ENCODE data around the gene SUPT3H. TPM values are rescaled to one million over a fixed set of nuclear protein-coding genes. Genes with fewer than 3 reads are reported as not detected.

SUPT3H gene
- 16.0 TPM for total RNA-seq (ENCODE audit: unreplicated experiment)
- long read RNA-seq, partial matches to known transcripts: 1 of 3 reads
- long read RNA-seq, other reads (novel, unspliced or antisense): 2 of 3 reads

DNA sequence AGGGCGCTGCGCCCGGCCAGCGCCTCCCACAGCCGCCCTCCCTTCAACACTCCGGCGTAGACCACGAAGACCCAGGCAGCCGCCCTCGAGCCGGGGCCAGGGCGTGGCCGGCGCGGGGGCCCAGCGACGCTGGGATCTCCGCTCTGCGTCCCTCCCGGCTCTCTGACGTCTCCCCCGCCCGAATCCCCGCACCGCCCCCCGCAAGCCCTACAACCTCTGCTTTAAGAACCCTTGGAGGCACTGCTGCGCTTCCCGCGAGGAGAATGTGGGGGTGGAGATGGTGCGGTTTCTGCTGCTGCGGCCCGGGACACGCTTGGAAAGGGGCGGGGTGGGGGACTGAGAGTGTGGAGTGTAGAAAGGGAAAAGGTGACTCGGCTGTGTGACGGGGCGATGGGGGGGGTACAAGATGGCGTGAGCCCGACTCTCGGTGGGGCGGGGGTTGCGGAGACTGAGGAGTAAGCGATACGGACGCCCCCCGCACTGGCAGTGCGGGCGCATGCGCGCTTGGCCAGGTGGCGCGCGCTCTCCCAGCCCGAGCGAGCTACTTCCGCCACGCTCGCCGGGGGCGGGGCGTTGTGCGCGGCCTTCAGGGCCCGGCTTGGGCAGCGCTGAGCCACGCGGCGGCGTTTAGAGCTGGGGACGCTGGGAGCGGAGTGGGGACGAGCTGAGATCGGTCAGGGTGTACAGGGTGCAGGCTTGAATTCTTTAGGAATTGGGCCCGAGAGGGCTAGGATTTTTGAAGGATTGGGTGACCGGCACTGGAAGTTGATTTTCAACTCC lies at the start of gene SUPT3H:
Gene SUPT3H, minus strand, starts transcription at position 381 of the 780 bp plus-strand sequence.
- peak within 1 kb of the TSS; percentile 98 for H3K27ac Mint-ChIP-seq (ENCODE audit: unreplicated experiment)
- H3K36me3 Mint-ChIP-seq (ENCODE audit: unreplicated experiment): no peaks in the 10 kb centered on the region
- peak within 1 kb of the TSS; percentile 98 for H3K4me3 Mint-ChIP-seq (ENCODE audit: unreplicated experiment)
- H3K4me1 Mint-ChIP-seq (ENCODE audit: low read depth, unreplicated experiment): no peaks in the 10 kb centered on the region
- peak; percentile 93 for DNase-seq
- peaks cover 7% of the 10 kb centered on the region for H3K27me3 Mint-ChIP-seq (ENCODE audit: unreplicated experiment)
- peaks cover 7% of the 10 kb centered on the region for H3K9me3 Mint-ChIP-seq (ENCODE audit: unreplicated experiment)
- TF ChIP-seq, protein P1, sequence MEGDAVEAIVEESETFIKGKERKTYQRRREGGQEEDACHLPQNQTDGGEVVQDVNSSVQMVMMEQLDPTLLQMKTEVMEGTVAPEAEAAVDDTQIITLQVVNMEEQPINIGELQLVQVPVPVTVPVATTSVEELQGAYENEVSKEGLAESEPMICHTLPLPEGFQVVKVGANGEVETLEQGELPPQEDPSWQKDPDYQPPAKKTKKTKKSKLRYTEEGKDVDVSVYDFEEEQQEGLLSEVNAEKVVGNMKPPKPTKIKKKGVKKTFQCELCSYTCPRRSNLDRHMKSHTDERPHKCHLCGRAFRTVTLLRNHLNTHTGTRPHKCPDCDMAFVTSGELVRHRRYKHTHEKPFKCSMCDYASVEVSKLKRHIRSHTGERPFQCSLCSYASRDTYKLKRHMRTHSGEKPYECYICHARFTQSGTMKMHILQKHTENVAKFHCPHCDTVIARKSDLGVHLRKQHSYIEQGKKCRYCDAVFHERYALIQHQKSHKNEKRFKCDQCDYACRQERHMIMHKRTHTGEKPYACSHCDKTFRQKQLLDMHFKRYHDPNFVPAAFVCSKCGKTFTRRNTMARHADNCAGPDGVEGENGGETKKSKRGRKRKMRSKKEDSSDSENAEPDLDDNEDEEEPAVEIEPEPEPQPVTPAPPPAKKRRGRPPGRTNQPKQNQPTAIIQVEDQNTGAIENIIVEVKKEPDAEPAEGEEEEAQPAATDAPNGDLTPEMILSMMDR (IDR thresholded peaks at IDR 0.05; ENCODE audit: partially characterized antibody, unreplicated experiment): no peak

- Mint-ChIP-seq H3K4me1 (ENCODE audit: low read depth, unreplicated experiment) (peaks cover 8% of the 10 kb centered on the region), H3K27me3 (ENCODE audit: unreplicated experiment) (peaks cover 16% of the 10 kb centered on the region)
- TF ChIP-seq, protein P1 (IDR thresholded peaks at IDR 0.05; ENCODE audit: partially characterized antibody, unreplicated experiment): no peak
These were observed 48.5 kb upstream of the SUPT3H start for GRCh38 chr6:45426251-45426650.

DNA sequence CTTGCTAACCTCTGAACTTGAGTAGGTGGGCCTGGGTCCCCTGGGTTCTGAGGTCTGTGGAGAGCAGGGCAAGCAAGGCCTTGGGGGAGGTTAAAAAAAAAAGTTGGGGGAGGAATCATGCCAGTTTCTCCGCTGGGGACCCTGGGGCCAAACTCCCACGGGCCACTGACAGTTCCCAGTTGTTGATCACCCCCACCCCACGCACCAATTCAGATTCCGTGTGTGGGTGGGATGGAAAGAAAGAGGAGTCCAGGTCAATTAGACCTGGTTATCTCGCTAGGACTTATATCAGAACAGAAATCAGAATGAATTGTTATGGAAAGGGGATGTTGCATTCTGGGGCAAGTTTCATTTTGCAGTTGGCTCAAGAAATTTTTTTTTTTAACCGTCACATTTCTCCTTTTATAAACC lies 46.7 kb upstream of the SUPT3H start:
- Mint-ChIP-seq H3K4me3 (ENCODE audit: unreplicated experiment) (no peak overlapping the region), H3K36me3 (ENCODE audit: unreplicated experiment) (no peaks in the 10 kb centered on the region), H3K9me3 (ENCODE audit: unreplicated experiment) (peaks cover 10% of the 10 kb centered on the region)

More at GRCh38 chr6:45426251-45426650, 48.5 kb upstream of the SUPT3H start:
- Mint-ChIP-seq H3K36me3 (ENCODE audit: unreplicated experiment) (no peaks in the 10 kb centered on the region), H3K9me3 (ENCODE audit: unreplicated experiment) (peaks cover 6% of the 10 kb centered on the region), H3K27ac (ENCODE audit: unreplicated experiment) (no peak overlapping the region), H3K4me3 (ENCODE audit: unreplicated experiment) (no peak overlapping the region)
- no peak for DNase-seq

DNA sequence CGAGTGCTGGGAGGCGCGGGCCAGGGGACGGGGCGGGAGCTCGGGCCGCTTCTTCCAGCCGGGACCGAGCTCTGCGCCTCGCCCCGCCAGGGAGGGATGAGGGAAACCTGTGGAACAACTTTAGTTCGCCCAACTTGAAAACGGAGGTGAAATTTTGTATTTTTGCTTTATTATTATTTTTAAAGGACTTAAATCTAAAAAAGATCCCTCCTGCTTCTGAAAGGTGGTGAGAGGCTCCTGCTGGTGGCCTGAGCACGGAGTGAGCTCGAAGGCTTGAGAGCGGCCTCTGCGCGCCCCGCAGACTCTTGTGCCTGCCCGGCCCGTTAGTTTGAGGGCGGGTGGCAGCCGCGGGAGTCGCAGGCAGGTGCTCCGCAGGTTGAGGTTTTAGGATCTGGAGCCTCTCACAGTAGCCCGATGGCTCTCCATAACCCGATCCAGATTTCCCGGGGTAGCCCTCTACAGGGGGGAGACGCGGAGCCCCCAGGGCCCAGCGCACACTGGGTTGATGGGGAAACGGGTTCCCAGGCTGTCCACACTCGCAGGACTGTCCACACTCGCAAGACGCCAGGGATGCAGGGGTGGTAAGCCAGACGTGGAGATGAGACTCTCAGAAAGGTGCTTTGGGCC lies 46.2 kb upstream of the SUPT3H start:
- TF ChIP-seq, protein P1 (IDR thresholded peaks at IDR 0.05; ENCODE audit: partially characterized antibody, unreplicated experiment): no peak
- peaks cover 10% of the 10 kb centered on the region for H3K9me3 Mint-ChIP-seq (ENCODE audit: unreplicated experiment)

More for the DNA sequence above, 46.7 kb upstream of the SUPT3H start:
- Mint-ChIP-seq H3K27ac (ENCODE audit: unreplicated experiment) (no peak overlapping the region), H3K27me3 (ENCODE audit: unreplicated experiment) (peaks cover 15% of the 10 kb centered on the region), H3K4me1 (ENCODE audit: low read depth, unreplicated experiment) (peaks cover 11% of the 10 kb centered on the region)
- DNase-seq: no peak
- TF ChIP-seq, protein P1 (IDR thresholded peaks at IDR 0.05; ENCODE audit: partially characterized antibody, unreplicated experiment): no peak

More for the DNA sequence above, 46.2 kb upstream of the SUPT3H start:
- peaks cover 11% of the 10 kb centered on the region for H3K4me1 Mint-ChIP-seq (ENCODE audit: low read depth, unreplicated experiment)
- DNase-seq: peak; percentile 58
- H3K27ac Mint-ChIP-seq (ENCODE audit: unreplicated experiment): no peak overlapping the region
- H3K27me3 Mint-ChIP-seq (ENCODE audit: unreplicated experiment): peaks cover 19% of the 10 kb centered on the region
- no peaks in the 10 kb centered on the region for H3K36me3 Mint-ChIP-seq (ENCODE audit: unreplicated experiment)
- peak overlapping the region; percentile 70 for H3K4me3 Mint-ChIP-seq (ENCODE audit: unreplicated experiment)
